8988T (cell line): ENCODE results near the gene MTERF2.

Source experiments
- DNase-seq: peaks from one replicate; pipeline ENCODE4 v3.0.0; 2011

The MTERF2 gene

DNA sequence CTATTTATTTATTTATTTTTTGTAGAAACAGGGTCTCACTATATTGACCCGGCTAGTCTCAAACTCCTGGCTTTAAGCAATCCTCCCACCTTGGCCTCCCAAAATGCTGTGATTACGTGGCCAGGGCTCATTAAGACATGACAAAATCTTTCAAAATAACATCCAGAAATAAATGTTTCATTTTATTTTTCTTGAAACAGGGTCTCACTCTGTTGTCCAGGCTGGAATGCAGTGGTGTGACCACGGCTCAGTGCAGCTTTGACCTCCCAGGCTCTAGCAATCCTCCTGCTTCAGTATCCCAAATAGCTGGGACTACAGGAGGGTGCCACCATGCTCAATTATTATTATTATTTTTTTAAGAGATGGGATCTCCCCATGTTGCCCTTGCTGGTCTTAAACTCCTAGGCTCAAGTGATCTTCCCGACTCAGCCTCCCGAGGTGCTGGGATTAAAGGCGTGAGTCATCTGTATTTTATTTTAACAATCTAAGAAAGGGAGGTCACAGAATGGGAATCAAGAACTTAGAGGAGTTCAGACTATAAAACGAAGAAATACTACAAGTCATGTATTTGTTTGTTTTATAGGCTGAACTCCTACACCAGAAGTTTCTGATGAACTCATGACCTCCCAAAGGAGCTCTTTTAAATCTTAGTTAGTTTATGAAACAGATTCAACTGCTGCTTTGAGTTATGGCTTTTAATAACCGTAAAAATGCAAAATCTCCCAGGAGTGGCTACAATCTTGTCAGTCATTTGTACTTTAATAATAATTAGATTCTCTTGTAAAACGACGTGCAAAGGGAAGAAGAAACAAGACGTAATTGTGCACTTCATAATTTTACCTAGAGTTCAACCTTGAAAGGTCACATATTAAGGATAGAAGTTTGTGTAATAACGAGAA, 33.3 kb downstream of the MTERF2 start:
- DNase-seq, result no peak

GRCh38 chr12:106950591-106950990, 36.4 kb downstream of the MTERF2 start:
- no peak for DNase-seq

- DNase-seq, result no peak
These were observed 39.5 kb downstream of the MTERF2 start for GRCh38 chr12:106947461-106947860.

GRCh38 chr12:106945261-106945851, 41.6 kb downstream of the MTERF2 start:
- no peak for DNase-seq

DNA sequence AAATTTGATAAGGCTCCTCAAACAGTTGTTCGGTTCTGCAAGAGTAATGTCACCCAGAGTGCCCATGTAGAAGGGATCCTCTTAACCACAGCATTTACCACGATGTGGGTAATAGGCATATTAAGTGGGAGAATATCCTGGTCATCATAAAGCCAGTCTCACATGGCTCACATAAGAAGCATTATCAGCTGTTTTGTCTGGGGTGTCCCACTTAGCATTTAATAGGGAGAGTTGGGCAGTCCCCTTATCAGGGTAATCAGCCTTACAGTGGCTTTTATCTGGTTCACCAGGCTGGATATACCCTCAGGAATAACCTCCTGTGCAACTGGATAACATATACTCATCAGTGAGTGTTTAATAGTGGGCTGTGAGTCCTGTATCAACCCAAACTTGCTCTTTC, 44.2 kb downstream of the MTERF2 start:
- no peak for DNase-seq

GRCh38 chr12:106941481-106942156, 45.3 kb downstream of the MTERF2 start:
- DNase-seq, result no peak

DNA sequence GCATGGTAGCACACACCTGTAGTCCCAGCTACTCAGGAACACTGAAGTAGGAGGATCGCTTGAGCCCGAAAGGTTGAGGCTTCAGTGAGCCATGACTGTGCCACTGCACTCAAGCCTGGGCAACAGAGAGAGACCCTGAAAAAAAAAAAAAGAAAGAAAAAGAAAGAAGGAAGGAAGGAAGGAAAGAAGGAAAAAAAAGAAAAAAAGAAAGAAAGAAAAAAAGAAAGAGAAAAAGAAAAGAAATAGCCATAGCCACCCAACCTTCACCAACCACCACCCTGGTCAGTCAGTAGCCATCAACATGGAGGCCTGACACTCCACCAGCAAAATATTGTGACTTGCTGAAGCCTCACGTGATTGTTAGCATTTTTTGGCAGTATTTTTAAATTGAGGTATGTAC, 52.7 kb downstream of the MTERF2 start:
- no peak for DNase-seq
